AG09309 (cell line): ENCODE results near the gene MAN1C1.

Source experiments
- DNase-seq: peaks from one replicate; pipeline ENCODE4 v3.0.0-alpha.2; 2010; ENCODE audit warnings: low read depth
- H3K4me3 ChIP-seq: 2 replicates; pipeline ENCODE4 v1.5.1; 2011; ENCODE audit warnings: mild to moderate bottlenecking, low read depth, low read length, moderate library complexity; ENCODE audit not compliant: control insufficient read depth
- CTCF ChIP-seq: IDR thresholded peaks from 2 replicates; pipeline ENCODE4 v1.5.1; 2011; ENCODE audit warnings: mild to moderate bottlenecking, low read depth, low read length, inconsistent platforms; ENCODE audit not compliant: insufficient read depth, control insufficient read depth; ENCODE audit errors: missing control alignments

Gene MAN1C1

DNA sequence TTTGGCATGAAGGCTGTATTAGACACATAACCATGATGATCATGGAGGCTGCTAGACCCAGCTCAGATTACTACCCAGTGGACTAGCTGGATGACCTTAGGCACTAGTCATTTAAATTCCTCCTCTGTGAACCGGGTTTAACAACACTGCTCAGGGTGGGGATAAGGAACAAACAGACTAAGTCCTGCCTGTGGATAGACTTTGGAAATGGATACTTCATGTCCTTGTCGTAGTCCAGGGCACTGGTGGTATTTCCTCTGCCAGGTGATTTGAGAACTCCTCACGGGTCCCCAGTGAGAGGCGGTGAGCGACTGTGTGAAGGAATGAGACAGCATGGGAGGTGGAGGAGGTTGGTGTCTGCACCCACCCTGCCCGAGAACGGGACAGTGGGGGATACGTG, 110.5 kb downstream of the MAN1C1 start:
- no peak for DNase-seq
- TF ChIP-seq CTCF = no peak
- no peak overlapping the region for H3K4me3 ChIP-seq

DNA sequence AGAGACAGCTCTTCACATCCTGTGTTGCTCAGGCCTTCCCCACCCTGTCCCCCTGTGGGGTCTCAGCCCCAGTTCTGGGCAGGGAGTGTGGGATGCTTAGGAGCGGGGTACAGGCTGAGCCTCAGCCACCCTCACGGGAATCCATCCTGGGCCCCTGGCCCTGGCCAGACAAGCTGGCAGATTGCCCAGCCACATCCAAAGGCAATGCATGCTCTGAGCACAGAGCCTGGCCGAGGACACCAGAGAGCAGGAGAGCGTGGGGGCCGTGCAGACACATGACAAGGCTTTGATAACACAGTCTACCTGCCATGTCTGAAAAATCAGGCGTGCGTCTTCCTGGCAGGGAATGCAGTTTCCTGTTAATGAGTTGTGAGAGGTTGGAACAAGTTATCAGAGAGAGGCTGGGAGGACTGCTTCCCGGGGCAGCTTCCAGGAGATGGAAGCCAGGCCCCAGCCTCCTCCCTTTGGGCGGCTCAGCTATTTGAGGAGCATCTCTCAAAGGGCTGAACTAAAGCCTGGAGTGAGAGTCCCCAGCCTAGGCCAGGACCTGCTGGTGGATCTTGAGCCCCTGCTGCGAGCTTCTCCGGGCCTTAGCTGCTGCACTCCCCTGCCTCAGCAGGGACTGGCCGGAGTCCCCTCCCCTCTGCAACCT, 111.2 kb downstream of the MAN1C1 start:
- DNase-seq = no peak
- TF ChIP-seq CTCF = no peak
- no peak overlapping the region for H3K4me3 ChIP-seq

DNA sequence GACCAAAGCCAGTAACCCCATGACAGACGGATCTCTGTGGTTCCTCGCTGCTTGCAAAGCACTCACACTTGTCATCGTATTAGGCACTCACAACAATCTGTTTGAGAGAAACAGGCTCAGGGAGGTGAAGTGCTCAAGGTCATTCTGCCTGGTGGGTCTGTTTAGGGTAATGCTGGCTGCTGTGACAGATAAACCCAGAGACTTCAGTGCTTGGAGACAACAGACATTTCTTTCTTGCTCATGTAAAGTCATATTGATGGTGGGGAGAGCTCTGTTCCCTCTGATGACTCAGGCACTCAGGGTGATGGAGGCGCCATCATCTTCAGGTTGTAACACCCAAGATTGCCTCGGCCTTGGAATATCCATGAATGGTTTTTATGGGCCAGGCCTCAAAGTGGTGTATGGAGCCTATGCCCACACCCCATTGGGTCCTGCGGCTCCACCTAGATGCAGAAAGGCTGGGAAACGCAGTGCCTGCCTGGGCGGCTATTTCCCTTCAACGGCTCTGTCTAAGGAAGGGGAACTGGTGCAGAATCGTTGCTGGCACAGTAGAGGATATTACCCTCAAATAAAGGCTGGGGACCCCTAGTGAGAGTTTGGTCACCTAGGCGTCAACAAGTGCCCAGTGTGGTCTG, 111.8 kb downstream of the MAN1C1 start:
- DNase-seq = no peak
- no peak for TF ChIP-seq CTCF
- H3K4me3 ChIP-seq = no peak overlapping the region

GRCh38 chr1:25729045-25729444, 112.5 kb downstream of the MAN1C1 start:
- H3K4me3 ChIP-seq = no peak overlapping the region
- no peak for DNase-seq
- no peak for TF ChIP-seq CTCF

DNA sequence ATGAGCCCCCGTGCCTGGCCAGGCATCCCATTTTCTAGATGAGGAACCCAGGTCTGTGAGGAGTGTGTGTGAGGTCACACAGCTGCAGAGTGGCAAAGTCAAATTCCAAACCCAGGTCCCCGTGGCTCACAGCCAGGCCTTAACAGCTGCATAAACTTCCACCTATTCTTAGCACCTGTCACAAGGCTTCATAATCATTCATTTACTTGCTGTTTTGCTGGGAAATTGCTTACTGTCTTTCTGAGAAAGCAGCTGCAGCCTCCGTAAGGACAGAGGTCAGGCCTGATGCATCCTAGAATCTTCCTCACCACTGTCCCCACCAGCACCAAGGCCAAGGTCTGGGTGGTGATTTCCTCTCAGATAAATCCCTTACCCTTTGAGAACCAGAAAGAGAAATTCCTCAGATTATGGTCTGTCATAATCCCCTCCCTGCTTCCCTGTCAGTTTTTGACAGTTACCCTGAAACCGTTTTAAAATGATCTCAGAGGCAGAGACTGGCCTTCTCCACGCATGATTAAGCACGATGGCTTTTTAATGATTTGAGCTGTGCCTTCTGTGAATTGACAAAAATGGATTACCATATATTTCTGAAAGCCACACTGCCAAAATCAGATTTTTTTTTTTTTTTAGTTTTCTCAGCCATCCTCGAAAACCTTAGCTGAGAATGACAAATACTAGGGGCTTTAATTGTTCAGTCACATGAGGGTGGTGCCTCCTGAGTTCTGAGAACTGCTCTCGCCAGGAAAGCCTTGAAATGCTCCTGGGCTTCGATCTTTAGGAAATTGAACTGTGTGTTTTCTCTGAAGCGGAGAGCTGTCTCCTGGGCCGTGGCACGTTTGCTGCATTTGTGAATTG, 113.4 kb downstream of the MAN1C1 start:
- TF ChIP-seq CTCF = no peak
- no peak overlapping the region for H3K4me3 ChIP-seq
- DNase-seq = no peak

- H3K4me3 ChIP-seq = no peak overlapping the region
- no peak for DNase-seq
- TF ChIP-seq CTCF = no peak
Measured at GRCh38 chr1:25731148-25731547, 114.6 kb downstream of the MAN1C1 start.
